ENCODE results near the gene SLC9A3.

Gene SLC9A3

DNA sequence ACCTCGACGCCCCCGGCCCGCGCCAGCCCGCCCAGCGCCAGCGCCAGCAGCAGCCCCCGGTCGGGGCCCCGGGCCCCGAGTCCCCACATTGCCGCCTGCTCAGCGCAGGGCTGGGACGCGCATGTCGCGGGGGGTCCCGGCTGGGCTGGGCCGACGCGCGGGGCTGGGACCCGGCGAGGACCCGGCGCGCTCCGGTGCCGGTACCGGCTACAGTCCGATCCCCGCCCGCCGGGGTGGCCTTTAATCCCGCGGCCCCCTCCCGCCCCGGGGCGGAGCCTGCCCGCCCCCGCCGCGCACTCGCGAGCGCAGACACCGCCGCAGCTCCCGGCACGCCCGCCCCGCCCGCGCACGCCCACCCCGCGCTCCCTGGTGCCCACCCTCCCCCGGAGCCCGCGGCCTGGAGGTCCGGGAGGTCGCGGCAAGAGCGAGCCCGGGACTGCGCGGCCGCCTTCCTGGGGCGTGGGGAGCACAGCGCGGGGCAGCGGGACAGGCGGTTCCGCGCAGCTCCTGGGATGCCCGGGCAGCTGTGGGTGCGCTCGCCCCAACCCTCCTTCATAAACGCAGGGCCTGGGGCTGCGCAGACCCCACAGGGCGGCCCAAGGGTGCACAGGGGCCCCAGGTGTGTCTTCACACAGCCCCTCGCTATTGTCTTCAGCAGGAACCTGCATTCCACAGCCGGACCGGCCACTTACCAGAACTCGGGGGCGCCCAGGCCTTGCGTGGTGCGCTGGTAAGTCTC is at the start of gene SLC9A3:
Gene SLC9A3 (minus strand): TSS at position 216 of the 739 bp plus-strand sequence.
- no peak for TF ChIP-seq CTCF (IDR thresholded peaks at IDR 0.05; ENCODE audit: insufficient read depth, low read depth, low read length, missing control alignments)
- DNase-seq (ENCODE audit: low read depth): no peak
- no peak within 1 kb of the TSS for H3K4me3 ChIP-seq (ENCODE audit: low read length)

DNA sequence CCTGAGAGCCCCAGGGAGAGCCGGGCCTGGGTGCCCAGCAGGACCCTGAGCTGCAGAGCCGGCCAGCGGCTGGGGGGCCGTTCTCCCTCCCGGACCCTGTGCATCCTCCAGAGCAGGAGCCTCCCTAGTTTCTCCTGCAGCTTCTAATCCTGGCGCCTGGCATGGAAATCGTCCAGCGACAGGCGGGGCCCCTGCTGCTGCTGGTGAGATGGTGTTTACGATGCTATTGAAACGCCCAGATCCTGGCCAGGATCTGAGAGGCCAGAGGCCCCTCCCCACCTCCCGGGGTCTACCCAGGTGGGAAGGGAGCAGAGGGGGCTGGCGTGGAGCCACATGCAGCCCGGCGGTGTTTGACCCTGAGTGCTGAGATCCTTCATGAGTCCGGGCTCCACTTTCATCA is 49.7 kb upstream of the SLC9A3 start:
- no peak for TF ChIP-seq CTCF (IDR thresholded peaks at IDR 0.05; ENCODE audit: insufficient read depth, low read depth, low read length, missing control alignments)
- H3K4me3 ChIP-seq (ENCODE audit: low read length): no peak overlapping the region

DNA sequence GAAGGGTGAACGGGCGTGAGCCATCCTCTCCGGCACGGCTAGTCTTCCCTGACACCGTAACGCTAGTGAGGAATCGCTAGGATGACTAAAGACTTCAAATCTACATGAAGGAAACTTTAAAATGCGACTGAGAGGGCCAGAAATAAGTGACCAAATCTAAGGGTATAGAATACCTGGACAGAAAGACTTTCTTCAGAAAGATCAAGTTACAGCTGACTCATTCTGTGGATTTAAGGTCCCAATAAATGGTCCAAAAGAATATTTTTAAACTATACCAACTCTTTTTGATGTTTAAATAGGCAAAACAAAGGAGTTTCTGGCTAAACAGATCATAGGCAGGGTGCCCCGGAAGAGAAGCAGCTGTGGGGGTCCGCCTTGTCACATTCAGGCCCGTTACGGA is 49.0 kb upstream of the SLC9A3 start:
- no peak for TF ChIP-seq CTCF (IDR thresholded peaks at IDR 0.05; ENCODE audit: insufficient read depth, low read depth, low read length, missing control alignments)
- no peak for DNase-seq (ENCODE audit: low read depth)
- H3K4me3 ChIP-seq (ENCODE audit: low read length): no peak overlapping the region

More for the DNA sequence above, 49.7 kb upstream of the SLC9A3 start:
- DNase-seq (ENCODE audit: low read depth): no peak

DNA sequence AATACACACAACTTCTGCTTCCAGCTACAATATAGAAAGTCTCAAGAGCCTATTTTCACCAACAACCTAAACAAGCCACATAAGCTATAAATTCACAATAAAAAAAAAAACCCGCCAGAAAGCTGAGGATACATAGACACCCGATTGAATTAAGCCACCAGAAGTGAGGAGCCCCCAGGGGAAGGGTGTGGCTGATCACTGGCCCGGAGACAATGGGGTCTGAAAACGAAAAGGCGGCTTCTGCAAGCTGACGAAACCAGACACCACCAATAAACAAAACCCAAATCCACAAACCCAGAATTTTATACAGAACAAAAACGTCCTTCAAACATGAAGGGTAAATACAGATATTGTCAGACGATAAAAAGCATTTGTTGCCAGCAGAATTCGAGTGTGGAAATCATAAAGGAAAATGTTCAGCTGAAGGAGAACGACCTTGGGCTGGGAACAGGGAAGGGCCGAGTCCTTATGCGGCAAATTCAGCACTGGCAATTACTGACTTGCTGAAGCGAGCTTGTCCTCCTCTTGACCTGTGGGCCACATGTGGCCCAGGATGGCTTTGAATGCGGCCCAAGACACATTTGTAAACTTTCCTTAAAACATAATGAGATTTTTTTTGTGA is 48.3 kb upstream of the SLC9A3 start:
- no peak for TF ChIP-seq CTCF (IDR thresholded peaks at IDR 0.05; ENCODE audit: insufficient read depth, low read depth, low read length, missing control alignments)
- DNase-seq (ENCODE audit: low read depth): no peak

GRCh38 chr5:571791-572190 is 47.5 kb upstream of the SLC9A3 start:
- TF ChIP-seq CTCF (IDR thresholded peaks at IDR 0.05; ENCODE audit: insufficient read depth, low read depth, low read length, missing control alignments): no peak
- DNase-seq (ENCODE audit: low read depth): no peak
- no peak overlapping the region for H3K4me3 ChIP-seq (ENCODE audit: low read length)

More for the DNA sequence above, 48.3 kb upstream of the SLC9A3 start:
- H3K4me3 ChIP-seq (ENCODE audit: low read length): no peak overlapping the region

- H3K4me3 ChIP-seq (ENCODE audit: low read length): no peak overlapping the region
- no peak for TF ChIP-seq CTCF (IDR thresholded peaks at IDR 0.05; ENCODE audit: insufficient read depth, low read depth, low read length, missing control alignments)
- DNase-seq (ENCODE audit: low read depth): no peak
Observed at GRCh38 chr5:570886-571285, 46.6 kb upstream of the SLC9A3 start.

Measured in epithelial cell of esophagus (primary cell).